Choroid plexus epithelial cell (primary cell): ENCODE results near the gene DAW1.

Experiments
- DNase-seq: peaks from one replicate; pipeline ENCODE4 v3.0.0-alpha.2; 2010; ENCODE audit warnings: low read depth
- H3K4me3 ChIP-seq: 2 replicates; pipeline ENCODE4 v1.5.1; 2011; ENCODE audit warnings: low read depth, mild to moderate bottlenecking, control low read depth, low read length, moderate library complexity
- TF ChIP-seq, protein P1 (sequence below): conservative IDR thresholded peaks from 2 replicates; pipeline ENCODE4 v1.5.1; 2011; ENCODE audit warnings: low read depth, mild to moderate bottlenecking, control low read depth, inconsistent platforms, low read length, moderate library complexity

The DAW1 gene

DNA sequence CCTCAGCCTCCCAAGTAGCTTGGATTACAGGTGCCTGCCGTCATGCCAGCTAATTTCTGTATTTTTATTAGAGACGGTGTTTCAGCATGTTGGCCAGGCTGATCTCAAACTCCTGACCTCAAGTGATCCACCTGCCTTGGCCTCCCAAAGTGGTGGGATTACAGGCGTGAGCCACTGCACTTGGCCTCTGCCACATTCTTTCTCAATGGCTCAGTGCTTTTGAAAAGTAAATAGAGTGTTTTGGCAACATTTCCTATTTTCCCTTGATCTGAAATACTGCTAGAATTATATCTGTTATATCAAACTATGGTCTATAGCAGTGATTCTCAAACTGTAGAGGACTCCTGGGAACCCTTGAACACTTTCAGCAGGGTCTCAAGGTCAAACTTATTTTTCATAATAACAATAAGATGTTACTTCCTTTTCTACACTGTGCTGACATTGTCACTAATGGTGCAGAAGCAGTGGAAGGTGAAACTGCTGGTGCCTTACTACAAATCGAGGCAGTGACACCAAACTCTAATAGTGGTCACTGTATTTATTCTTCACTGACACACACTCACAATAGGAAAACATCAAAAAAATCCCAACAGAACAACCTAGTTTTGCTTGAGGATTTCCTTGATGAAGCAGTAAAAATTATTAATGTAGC is 10.6 kb downstream of the DAW1 start:
- TF ChIP-seq, protein P1, sequence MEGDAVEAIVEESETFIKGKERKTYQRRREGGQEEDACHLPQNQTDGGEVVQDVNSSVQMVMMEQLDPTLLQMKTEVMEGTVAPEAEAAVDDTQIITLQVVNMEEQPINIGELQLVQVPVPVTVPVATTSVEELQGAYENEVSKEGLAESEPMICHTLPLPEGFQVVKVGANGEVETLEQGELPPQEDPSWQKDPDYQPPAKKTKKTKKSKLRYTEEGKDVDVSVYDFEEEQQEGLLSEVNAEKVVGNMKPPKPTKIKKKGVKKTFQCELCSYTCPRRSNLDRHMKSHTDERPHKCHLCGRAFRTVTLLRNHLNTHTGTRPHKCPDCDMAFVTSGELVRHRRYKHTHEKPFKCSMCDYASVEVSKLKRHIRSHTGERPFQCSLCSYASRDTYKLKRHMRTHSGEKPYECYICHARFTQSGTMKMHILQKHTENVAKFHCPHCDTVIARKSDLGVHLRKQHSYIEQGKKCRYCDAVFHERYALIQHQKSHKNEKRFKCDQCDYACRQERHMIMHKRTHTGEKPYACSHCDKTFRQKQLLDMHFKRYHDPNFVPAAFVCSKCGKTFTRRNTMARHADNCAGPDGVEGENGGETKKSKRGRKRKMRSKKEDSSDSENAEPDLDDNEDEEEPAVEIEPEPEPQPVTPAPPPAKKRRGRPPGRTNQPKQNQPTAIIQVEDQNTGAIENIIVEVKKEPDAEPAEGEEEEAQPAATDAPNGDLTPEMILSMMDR: no peak
- DNase-seq: peak; percentile 48
- no peak overlapping the region for H3K4me3 ChIP-seq

DNA sequence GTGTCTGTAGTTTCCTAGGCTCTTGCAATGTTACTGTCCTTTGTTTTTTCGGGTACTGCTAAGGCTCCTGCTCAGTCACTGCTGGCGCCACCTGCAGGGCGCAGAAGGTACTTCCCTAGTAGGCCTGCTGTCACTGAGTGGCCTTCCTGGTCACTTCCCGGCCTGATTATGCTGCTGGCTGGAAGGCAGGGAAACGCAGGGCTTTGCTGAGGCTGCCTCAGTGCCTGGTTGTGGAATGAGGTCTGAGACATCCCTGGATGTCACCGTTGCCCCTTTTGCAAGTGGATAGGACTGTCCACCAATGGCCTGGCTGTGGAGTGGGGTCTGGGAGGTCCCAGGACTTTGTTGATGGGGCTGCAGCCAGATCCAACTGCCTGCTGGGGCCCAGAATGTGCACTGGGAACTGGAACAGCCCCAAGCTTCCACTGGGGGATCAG is 13.1 kb downstream of the DAW1 start:
- DNase-seq: peak; percentile 85
- TF ChIP-seq, protein P1: peak; percentile 94

DNA sequence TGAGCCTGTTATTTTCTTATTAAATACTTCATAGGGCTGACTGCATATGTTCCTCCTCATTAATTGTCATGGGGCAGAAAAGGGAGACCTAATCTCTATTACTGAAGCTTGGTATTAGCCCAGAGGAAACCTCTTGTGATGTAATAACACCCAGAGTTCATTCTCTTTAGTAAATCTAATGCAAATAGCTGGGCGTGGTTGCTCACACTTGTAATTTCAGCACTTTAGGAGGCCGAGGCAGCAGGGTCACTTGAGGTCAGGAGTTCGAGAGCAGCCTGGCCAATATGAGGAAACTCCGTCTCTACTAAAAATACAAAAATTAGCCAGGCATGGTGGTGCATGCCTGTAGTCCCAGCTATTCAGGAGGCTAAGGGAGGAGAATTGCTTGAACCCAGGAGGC is 14.7 kb downstream of the DAW1 start:
- no peak overlapping the region for H3K4me3 ChIP-seq
- TF ChIP-seq, protein P1: no peak
- DNase-seq: no peak

More for the DNA sequence above, 13.1 kb downstream of the DAW1 start:
- H3K4me3 ChIP-seq: no peak overlapping the region

DNA sequence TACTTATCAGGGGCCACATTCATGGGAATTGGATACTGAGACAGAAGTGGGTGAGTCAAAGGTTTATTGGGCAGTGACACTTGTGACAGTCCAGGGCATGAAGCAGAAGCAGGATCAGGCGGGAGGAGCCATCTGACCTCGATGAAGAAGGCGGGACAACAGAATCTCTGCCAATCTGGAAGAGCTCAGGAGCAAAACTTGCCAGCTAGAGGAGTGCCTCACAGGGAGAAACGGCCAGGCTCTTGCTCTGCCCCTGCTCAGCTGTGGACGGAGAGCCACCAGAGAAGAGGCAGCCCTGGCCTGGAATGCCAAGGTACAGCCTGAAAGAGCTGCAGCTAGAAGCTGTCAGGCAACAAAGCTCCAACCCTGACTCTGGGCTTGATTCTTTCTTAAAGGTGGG is 16.9 kb downstream of the DAW1 start:
- no peak overlapping the region for H3K4me3 ChIP-seq
- TF ChIP-seq, protein P1: no peak
- no peak for DNase-seq

DNA sequence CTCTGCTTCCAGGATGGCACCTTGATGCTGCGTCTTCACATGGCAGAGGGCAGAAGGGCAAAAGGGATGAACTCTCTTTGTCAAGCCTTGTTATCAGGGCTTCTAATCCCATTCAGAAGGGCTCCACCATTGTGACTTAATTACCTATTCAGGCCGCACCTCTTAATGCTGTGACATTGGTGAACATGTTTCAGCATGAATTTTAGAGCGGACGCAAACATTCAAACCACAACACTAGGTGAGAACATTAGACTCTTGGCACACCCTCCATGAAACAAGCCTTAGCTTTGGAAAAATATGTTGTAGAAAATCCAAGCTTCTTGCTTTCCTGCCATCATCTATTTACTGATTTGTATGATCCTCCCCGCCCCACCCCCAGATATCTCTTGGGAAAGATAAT is 17.9 kb downstream of the DAW1 start:
- TF ChIP-seq, protein P1: no peak
- no peak overlapping the region for H3K4me3 ChIP-seq
- no peak for DNase-seq

DNA sequence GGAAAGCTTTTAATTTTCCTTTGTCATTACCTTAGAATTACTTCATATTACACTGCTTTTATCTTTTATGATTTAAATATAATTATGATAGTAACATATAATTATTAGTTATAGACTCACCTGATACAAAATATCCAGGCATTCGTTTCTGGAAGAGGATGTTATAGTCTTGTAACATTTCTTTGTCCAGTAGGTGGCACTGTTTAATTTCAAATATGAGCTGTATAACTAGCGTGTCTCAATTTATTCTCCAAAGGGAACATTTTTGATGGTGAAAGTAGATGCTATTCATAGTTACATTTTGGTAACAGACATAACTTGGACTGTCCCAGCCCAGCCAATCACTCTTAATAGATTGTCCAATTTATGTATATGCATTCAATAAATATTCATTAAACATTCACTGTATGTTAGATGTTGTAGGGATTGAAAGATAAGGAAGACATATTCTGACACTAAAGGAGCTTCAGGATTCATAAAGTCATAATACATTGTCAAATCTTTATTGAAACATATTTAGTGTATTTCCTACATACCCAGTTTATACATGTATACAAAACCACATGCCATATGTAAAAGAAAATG is 19.2 kb downstream of the DAW1 start:
- peak; percentile 79 for DNase-seq
- H3K4me3 ChIP-seq: no peak overlapping the region
- TF ChIP-seq, protein P1: peak; percentile 53

DNA sequence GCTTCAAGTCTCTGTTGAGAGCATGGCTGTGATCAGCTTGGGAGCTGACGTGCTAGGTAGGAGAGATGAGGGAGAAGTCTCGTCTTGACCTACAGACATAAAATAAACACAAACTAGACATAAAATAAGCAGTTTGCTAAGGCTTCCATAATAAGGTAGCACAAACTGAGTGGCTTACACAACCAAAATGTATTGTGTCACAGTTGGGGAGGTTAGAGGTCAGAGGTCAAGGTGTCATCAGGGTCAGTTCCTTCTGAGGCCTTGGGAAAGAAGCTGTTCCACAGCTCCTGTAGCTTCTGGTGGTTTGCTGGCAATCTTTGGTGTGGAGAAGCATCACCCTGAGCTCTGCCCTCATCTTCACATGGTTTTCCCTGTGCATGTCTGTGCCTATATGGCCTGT is 20.2 kb downstream of the DAW1 start:
- no peak overlapping the region for H3K4me3 ChIP-seq
- TF ChIP-seq, protein P1: no peak
- no peak for DNase-seq
